Breast epithelium (tissue), 4 donors: ENCODE measurements around the gene WDR7. TPM values are rescaled to one million over a fixed set of nuclear protein-coding genes. Genes with fewer than 3 reads are reported as not detected.

ENCODE experiments used
- DNase-seq, 2 donors: peaks; one replicate each; pipeline ENCODE4 v3.0.0-alpha.2; 2019; ENCODE audit warnings: low spot score in 2 of 2
- H3K27ac ChIP-seq, 2 donors: fragments of 200-600 bp; sonication (generic) in 1 of 2; one replicate each; pipeline ENCODE4 v1.5.1; 2016 to 2019; ENCODE audit warnings: mild to moderate bottlenecking in 1 of 2
- H3K27me3 ChIP-seq, 2 donors: fragments of 200-600 bp; sonication (generic) in 1 of 2; one replicate each; pipeline versions ENCODE4 v1.5.1 to v1.6.0; 2017 to 2019; ENCODE audit warnings: control low read depth in 1 of 2, mild to moderate bottlenecking in 1 of 2
- H3K36me3 ChIP-seq: fragments of 200-600 bp; one replicate; pipeline ENCODE4 v1.5.1; 2019
- H3K4me1 ChIP-seq, 2 donors: fragments of 200-600 bp; sonication (generic); one replicate each; pipeline ENCODE4 v1.5.1; 2016 to 2019; ENCODE audit warnings: control low read depth in 1 of 2
- H3K4me3 ChIP-seq, 3 donors: fragments of 200-600 bp; sonication (generic); 1 replicate in 2 of 3; 2 replicates in 1 of 3; pipeline ENCODE4 v1.5.1; 2016 to 2019; ENCODE audit warnings: mild to moderate bottlenecking in 3 of 3, moderate library complexity in 2 of 3
- H3K9me3 ChIP-seq, 2 donors: fragments of 200-600 bp; sonication (generic) in 1 of 2; one replicate each; pipeline ENCODE4 v1.5.1; 2016 to 2019; ENCODE audit warnings: control low read depth in 1 of 2
- CTCF ChIP-seq, 3 donors: fragments of 450-650 bp; IDR thresholded peaks; one replicate each; pipeline ENCODE4 v1.5.1; 2016 to 2017; ENCODE audit warnings: antibody characterized with exemption in 3 of 3, mild to moderate bottlenecking in 3 of 3, moderate library complexity in 3 of 3
- POLR2A ChIP-seq: fragments of 450-650 bp; IDR thresholded peaks from one replicate; pipeline ENCODE4 v1.6.1; 2016; ENCODE audit warnings: antibody characterized with exemption, mild to moderate bottlenecking, moderate library complexity
- POLR2AphosphoS5 ChIP-seq, 3 donors: sonication (generic); formaldehyde crosslinking; IDR thresholded peaks; one replicate each; pipeline ENCODE4 v1.6.1; 2017; ENCODE audit warnings: antibody characterized with exemption in 3 of 3
- intact Hi-C: fragments of 100-400 bp; cut with DNase I; formaldehyde crosslinking; loops from one replicate; pipeline ENCODE4 v1.15.1; 2023; ENCODE audit warnings: low total_unique reads
- total RNA-seq, 3 donors: library from RNA; depleted of rRNA; stranded (reverse); fragments of >200 nt; gene quantifications; one replicate each; pipeline ENCODE4 v1.1.0, GENCODE V29; 2016

Gene WDR7
- total RNA-seq, 3 donors from 2014 or later, result 28.3 to 32.6 (median 31.1) TPM

DNA sequence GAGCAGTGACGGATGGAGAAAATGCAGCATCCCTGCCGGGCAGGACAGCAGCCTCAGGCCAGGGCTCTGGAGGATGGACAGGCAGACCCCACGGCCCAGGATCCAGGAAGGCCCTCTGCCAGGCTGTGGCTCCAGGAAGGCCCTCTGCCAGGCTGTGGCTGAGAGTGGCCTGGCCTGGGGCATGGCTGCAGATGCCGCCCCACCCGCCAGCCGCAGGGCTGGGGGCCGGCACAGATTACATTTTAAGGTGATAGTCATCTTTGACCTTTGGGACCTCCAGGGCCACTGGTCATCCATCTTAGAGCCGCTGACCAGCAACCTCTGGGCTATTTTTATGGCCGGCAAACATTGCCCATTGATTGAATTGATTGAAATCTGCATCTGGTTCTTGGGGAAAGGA lies 397.7 kb downstream of the WDR7 start:
- TF ChIP-seq CTCF (IDR thresholded peaks at IDR 0.05) (no peak), POLR2A (no peak), POLR2AphosphoS5 (IDR thresholded peaks at IDR 0.05) (no peak)
- peaks cover 5 to 14% of the 10 kb centered on the region in 2 donors for H3K9me3 ChIP-seq
- H3K4me3 ChIP-seq, result no peak overlapping the region
- intact Hi-C loops, result no loop called here
- H3K36me3 ChIP-seq, result no peaks in the 10 kb centered on the region
- DNase-seq, result no peak
- H3K27ac ChIP-seq, result no peak overlapping the region
- H3K4me1 ChIP-seq, result no peaks in the 10 kb centered on the region
- H3K27me3 ChIP-seq, result no peaks in the 10 kb centered on the region

DNA sequence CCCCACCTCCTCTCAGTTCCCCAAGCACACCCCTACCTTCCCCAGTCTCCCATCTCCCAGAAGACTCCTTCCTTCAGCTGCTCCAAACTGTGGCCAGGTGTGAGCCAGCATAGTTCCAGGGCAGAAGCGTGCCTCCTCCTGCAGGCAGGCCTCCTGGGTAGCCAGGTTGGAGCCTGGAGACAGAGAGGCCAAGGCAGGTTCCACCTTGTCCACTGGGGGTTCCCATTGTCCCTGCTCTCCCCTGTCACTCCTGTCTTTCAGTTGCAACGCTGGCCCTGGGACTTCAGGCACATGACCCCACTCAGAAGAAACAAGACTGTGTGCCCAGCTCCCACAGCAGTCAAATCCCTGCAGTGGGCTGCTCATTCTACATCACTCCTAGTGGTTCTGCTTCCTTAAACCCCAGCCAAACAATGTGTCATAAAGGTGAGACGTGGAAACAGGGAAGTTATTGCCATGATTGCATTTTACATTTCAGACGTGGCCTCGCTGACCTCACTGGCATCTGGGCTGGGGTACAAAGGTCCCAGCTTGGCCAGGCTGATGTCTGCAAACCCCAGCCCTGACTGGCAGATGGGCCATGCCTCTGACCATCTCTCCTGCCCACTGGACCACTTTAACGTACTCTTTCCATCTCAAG lies 399.3 kb downstream of the WDR7 start:
- intact Hi-C loops, result no loop called here
- H3K4me1 ChIP-seq, result no peaks in the 10 kb centered on the region
- TF ChIP-seq POLR2AphosphoS5 (IDR thresholded peaks at IDR 0.05) (no peak), POLR2A (no peak), CTCF (IDR thresholded peaks at IDR 0.05) (no peak)
- no peaks in the 10 kb centered on the region for H3K27me3 ChIP-seq
- no peak overlapping the region for H3K4me3 ChIP-seq
- no peaks in the 10 kb centered on the region for H3K36me3 ChIP-seq
- no peak for DNase-seq
- H3K9me3 ChIP-seq, result peaks cover 5 to 13% of the 10 kb centered on the region in 2 donors
- H3K27ac ChIP-seq, result no peak overlapping the region

DNA sequence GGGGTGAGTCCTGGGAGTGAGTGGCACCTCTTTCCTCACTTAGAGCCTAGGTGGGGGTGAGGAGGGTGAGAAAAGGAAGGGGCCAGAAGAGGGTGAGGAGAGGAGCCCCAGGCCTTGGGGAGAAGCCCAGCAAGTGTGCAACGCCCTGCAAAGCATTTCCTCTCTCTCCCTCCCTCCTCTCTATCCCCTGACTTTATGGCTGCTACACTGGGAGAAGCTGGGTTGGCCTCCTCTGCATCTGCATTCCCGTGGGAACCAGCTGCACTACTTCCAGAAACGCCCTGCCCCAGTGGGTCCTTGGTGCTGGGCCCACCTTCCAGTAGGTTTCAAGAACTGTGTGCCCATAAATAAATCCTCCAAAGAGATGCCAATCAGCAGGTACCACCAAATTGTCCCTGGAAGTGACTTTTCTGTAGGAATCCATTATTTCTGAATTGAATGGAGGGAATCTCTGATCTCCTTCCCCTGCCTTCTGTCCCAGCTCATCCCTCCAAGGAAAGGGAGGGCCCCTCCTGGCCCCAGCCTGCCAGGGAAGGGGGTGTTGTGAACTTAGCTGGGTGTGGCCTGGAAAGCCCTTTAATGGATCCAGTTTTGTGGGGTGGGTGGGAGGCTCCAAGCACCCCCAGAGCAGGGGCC lies 400.0 kb downstream of the WDR7 start:
- no peak overlapping the region for H3K4me3 ChIP-seq
- intact Hi-C loops, result no loop called here
- TF ChIP-seq CTCF (IDR thresholded peaks at IDR 0.05), result no peak
- no peak for TF ChIP-seq POLR2A
- no peak for TF ChIP-seq POLR2AphosphoS5 (IDR thresholded peaks at IDR 0.05)

GRCh38 chr18:57051657-57052044 lies 400.5 kb downstream of the WDR7 start:
- Histone ChIP-seq H3K4me3 (no peak overlapping the region), H3K27me3 (no peaks in the 10 kb centered on the region), H3K27ac (no peak overlapping the region), H3K36me3 (no peaks in the 10 kb centered on the region), H3K9me3 (peaks cover 0 to under 1% of the 10 kb centered on the region in 2 donors), H3K4me1 (no peaks in the 10 kb centered on the region)
- intact Hi-C loops, result no loop called here
- TF ChIP-seq POLR2A (no peak), POLR2AphosphoS5 (IDR thresholded peaks at IDR 0.05) (no peak), CTCF (IDR thresholded peaks at IDR 0.05) (no peak)
- no peak for DNase-seq

More for the DNA sequence above, 400.0 kb downstream of the WDR7 start:
- H3K36me3 ChIP-seq, result no peaks in the 10 kb centered on the region
- H3K27me3 ChIP-seq, result no peaks in the 10 kb centered on the region
- H3K27ac ChIP-seq, result no peak overlapping the region
- H3K9me3 ChIP-seq, result peaks cover 3 to 6% of the 10 kb centered on the region in 2 donors
- DNase-seq, result no peak
- no peaks in the 10 kb centered on the region for H3K4me1 ChIP-seq

DNA sequence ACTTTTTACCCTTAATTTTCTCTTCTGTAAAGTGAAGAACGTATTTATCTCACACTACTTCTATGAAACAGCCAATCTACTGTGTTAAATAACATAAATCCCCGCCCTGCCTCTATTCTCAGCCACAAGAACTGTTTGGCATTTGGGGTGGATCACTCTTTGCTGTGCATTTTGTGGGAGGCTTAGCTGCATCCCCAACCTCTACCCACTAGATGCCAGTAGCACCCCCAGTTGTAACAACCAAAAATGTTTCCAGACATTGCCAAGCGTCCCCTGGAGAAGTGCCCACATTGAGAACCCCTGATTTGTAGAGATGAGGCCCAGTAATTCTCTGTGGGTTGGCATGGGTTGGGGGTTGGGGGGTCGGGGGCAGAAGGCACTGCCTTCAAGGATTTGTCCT lies 401.0 kb downstream of the WDR7 start:
- Histone ChIP-seq H3K27me3 (no peaks in the 10 kb centered on the region), H3K27ac (no peak overlapping the region), H3K36me3 (no peaks in the 10 kb centered on the region), H3K4me3 (no peak overlapping the region), H3K9me3 (no peaks in the 10 kb centered on the region), H3K4me1 (no peaks in the 10 kb centered on the region)
- intact Hi-C loops, result no loop called here
- DNase-seq, result no peak
- TF ChIP-seq POLR2AphosphoS5 (IDR thresholded peaks at IDR 0.05) (no peak), POLR2A (no peak), CTCF (IDR thresholded peaks at IDR 0.05) (no peak)
